Erythroblast (primary cell): ENCODE data around the gene MAN1B1.

Experiments
- GATA1 ChIP-seq: IDR thresholded peaks from 2 replicates; pipeline ENCODE4 v1.6.1; 2011; ENCODE audit warnings: low read depth, mild to moderate bottlenecking, control low read depth, low read length, moderate library complexity
- POLR2A ChIP-seq: IDR thresholded peaks from 2 replicates; pipeline ENCODE4 v1.6.1; 2011; ENCODE audit warnings: mild to moderate bottlenecking, low read length

GRCh38 chr9:137150617-137151457 lies 64.1 kb downstream of the MAN1B1 start:
- TF ChIP-seq POLR2A (no peak), GATA1 (no peak)
